Mesothelial cell of epicardium (in vitro differentiated cells): ENCODE results near the gene IL19. TPM values are rescaled to one million over a fixed set of nuclear protein-coding genes. Genes with fewer than 3 reads are reported as not detected.

Experiments used
- DNase-seq, 2 experiments: peaks; one replicate each; pipeline ENCODE4 v3.0.0; 2021; ENCODE audit warnings: low spot score in 2 of 2; ENCODE audit not compliant: unreplicated experiment in 2 of 2
- H3K27ac Mint-ChIP-seq: 2 replicates; pipeline ENCODE4 v1.8.0; 2021; ENCODE audit warnings: mixed read lengths
- H3K27me3 Mint-ChIP-seq: 2 replicates; pipeline ENCODE4 v1.8.0; 2021; ENCODE audit warnings: low read depth, mixed read lengths
- H3K36me3 Mint-ChIP-seq: 2 replicates; pipeline ENCODE4 v1.8.0; 2021; ENCODE audit warnings: mixed read lengths
- H3K4me1 Mint-ChIP-seq: 2 replicates; pipeline ENCODE4 v1.8.0; 2021; ENCODE audit warnings: mixed read lengths
- H3K4me3 Mint-ChIP-seq: 2 replicates; pipeline ENCODE4 v1.8.0; 2021; ENCODE audit warnings: mild to moderate bottlenecking, moderate library complexity, mixed read lengths
- H3K9me3 Mint-ChIP-seq: 2 replicates; pipeline ENCODE4 v1.8.0; 2021; ENCODE audit warnings: mixed read lengths
- total RNA-seq: library from RNA; stranded (reverse); gene quantifications from 3 replicates; pipeline ENCODE4 v1.2.1, GENCODE V29; 2021
- TF ChIP-seq, protein P1 (sequence below): fragments of 200-600 bp; sonication (generic); IDR thresholded peaks from one replicate; pipeline ENCODE4 v1.5.0; 2021; ENCODE audit warnings: antibody characterized with exemption; ENCODE audit not compliant: unreplicated experiment

IL19 gene
- total RNA-seq, 1 donor from 2014 or later: not detected

DNA sequence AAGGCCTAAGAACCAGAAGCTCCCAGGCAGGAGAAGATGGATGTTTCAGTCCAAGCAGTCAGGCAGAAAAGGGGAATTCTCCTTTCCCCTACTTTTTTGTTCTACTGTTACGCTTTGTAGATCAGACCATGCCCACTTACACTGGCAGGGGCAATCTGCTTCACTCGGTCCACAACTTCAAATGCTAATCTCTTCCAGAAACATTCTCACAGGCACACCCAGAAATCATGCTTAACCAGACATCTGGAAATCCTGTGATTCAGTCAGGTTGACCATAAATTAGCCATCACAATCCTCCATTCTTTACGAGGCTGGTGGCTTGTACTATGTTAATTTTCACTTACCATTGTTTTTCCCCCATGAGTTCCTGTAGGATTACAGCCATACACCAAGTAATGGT is 25.5 kb downstream of the IL19 start:
- Mint-ChIP-seq H3K4me1 (no peaks in the 10 kb centered on the region), H3K4me3 (no peak overlapping the region)

DNA sequence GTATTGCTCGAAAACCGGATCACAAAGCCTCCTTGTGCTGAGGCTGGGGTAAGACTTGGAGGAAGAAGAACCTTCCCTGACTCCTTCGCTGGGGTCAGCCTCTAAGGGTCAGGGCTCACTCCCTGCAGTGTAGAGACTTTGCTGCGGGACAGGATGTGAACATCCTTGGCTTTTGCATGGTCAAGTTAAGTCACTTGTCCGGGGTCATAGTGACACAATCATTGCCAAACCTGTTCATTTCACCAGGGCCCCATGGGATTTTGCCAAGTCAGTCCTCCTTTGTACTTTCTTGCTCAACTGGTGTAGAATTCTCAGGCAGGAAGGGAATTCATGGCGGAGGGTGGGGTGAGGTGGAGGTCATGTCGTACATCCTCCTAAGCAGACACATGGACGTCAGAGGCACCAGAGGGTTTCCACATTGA is 26.4 kb downstream of the IL19 start:
- Mint-ChIP-seq H3K36me3 (no peaks in the 10 kb centered on the region), H3K27ac (no peak overlapping the region), H3K4me3 (no peak overlapping the region), H3K9me3 (no peaks in the 10 kb centered on the region), H3K4me1 (no peaks in the 10 kb centered on the region), H3K27me3 (peaks cover 20% of the 10 kb centered on the region)
- TF ChIP-seq, protein P1, sequence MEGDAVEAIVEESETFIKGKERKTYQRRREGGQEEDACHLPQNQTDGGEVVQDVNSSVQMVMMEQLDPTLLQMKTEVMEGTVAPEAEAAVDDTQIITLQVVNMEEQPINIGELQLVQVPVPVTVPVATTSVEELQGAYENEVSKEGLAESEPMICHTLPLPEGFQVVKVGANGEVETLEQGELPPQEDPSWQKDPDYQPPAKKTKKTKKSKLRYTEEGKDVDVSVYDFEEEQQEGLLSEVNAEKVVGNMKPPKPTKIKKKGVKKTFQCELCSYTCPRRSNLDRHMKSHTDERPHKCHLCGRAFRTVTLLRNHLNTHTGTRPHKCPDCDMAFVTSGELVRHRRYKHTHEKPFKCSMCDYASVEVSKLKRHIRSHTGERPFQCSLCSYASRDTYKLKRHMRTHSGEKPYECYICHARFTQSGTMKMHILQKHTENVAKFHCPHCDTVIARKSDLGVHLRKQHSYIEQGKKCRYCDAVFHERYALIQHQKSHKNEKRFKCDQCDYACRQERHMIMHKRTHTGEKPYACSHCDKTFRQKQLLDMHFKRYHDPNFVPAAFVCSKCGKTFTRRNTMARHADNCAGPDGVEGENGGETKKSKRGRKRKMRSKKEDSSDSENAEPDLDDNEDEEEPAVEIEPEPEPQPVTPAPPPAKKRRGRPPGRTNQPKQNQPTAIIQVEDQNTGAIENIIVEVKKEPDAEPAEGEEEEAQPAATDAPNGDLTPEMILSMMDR: no peak
- no peak for DNase-seq

More for the DNA sequence above, 25.5 kb downstream of the IL19 start:
- DNase-seq: no peak
- TF ChIP-seq, protein P1: no peak
- no peak overlapping the region for H3K27ac Mint-ChIP-seq
- peaks cover 15% of the 10 kb centered on the region for H3K27me3 Mint-ChIP-seq
- H3K9me3 Mint-ChIP-seq: no peaks in the 10 kb centered on the region
- no peaks in the 10 kb centered on the region for H3K36me3 Mint-ChIP-seq

DNA sequence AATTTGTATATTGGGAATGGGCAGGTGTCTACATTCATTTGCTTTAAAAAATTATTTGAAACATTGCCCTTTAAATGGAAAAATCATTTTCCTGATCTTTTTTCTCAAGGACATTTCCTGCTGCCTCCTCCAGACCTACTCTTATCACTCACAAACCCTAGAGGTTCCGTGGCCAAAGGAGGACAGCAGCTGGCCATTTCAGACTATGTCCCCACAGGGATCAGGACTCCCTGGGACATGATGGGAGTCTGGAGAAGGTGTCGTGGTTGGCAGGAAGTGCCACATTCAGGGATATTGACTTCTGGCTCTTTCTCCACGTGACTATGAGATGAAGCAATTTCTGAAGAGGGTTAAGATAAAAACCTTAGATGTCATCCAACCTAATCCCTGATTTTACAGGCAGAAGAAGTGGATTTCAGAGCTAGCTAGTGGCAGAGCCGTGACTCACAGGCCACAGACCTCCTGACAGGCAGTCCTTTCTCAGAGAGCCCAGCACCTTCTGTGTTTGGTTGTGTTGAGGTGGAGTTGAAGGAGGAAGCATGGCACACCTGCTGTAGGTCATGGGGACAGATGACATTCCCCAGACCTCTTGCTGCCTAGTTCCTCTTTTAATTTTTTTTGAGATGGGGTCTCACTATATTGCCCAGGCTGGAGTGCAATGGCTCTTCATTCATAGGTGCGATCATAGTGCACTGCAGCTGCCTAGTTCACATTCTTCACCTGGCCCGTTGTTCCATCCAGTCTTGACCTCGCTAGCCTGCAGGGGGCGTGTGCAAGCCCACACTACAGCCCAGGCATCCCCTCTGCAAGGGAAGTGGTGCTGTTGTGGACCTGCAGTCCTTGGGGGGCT is 27.2 kb downstream of the IL19 start:
- no peaks in the 10 kb centered on the region for H3K4me1 Mint-ChIP-seq
- H3K36me3 Mint-ChIP-seq: no peaks in the 10 kb centered on the region
- no peak overlapping the region for H3K27ac Mint-ChIP-seq
- H3K9me3 Mint-ChIP-seq: no peaks in the 10 kb centered on the region
- TF ChIP-seq, protein P1: no peak
- H3K4me3 Mint-ChIP-seq: no peak overlapping the region
- DNase-seq: no peak
- H3K27me3 Mint-ChIP-seq: peaks cover 19% of the 10 kb centered on the region

DNA sequence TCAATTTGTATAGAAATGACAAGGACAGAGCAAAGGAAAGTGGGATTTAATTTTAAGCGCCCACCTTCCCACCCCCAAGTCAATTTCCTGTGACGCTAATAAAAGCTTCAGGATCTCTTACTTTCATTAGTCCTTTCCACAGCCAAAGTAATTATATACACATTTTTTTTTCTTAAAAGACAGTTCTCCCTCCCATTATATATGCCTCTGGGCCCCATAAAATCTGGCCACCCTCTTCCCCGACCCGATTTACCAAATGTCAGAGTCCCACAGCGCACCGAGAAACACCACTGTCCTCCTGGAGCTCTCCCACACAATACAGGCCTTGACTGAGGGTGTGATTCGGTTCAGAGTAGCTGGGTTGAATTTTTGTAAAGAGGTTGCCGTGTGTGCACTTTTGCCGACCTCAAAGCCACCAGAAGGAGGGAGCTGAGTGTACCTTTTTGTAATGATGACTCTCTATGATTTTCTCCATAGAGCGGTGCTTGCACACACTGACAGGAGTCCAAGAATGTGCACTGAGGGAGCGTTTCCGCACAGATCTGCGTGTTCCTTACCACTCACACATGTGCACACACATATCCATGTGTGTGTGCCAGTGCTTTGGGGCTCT is 27.9 kb downstream of the IL19 start:
- Mint-ChIP-seq H3K27me3 (peaks cover 21% of the 10 kb centered on the region), H3K4me1 (peaks cover 2% of the 10 kb centered on the region)

DNA sequence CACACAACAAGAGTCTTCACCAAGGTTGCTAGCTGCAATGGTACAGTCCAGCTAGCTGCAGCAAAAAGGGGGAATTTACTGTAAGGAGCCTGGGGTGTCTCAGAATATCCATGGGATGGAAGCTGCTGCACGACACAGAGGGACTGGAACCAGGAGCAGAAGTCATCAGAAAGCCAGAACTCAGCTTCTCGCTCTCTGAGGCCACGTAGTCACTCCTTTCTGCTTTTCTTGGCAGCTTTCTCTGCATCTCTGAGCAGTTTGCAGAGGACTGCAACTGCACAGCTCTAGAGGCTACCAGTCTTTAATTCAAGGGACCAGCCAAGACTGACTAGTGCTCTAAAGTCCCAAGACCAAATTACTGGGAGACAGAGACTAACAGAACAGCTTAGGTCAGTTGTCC is 28.7 kb downstream of the IL19 start:
- Mint-ChIP-seq H3K36me3 (no peaks in the 10 kb centered on the region), H3K9me3 (no peaks in the 10 kb centered on the region)
- DNase-seq: no peak

More for the DNA sequence above, 27.9 kb downstream of the IL19 start:
- no peaks in the 10 kb centered on the region for H3K9me3 Mint-ChIP-seq
- TF ChIP-seq, protein P1: no peak
- no peak for DNase-seq
- no peak overlapping the region for H3K27ac Mint-ChIP-seq
- no peak overlapping the region for H3K4me3 Mint-ChIP-seq
- H3K36me3 Mint-ChIP-seq: no peaks in the 10 kb centered on the region

More for the DNA sequence above, 28.7 kb downstream of the IL19 start:
- no peak overlapping the region for H3K27ac Mint-ChIP-seq
- peaks cover 24% of the 10 kb centered on the region for H3K27me3 Mint-ChIP-seq
- H3K4me3 Mint-ChIP-seq: no peak overlapping the region
- H3K4me1 Mint-ChIP-seq: peaks cover 2% of the 10 kb centered on the region
- TF ChIP-seq, protein P1: no peak
